ENCODE data around the gene UBXN10. TPM values are rescaled to one million over a fixed set of nuclear protein-coding genes. Genes with fewer than 3 reads are reported as not detected.

UBXN10 gene
- total and polyA plus RNA-seq, 4 donors = 0.50 to 2.3 (median 1.1) TPM

GRCh38 chr1:20172033-20172590 lies 13.8 kb upstream of the UBXN10 start:
- Histone ChIP-seq H3K36me3 (ENCODE audit: control insufficient read depth in 4 of 4, insufficient read depth in 3 of 4, low read depth in 1 of 4, low read length in 3 of 4) (no peaks in the 10 kb centered on the region), H3K27ac (ENCODE audit: low read depth in 1 of 2, low read length in 2 of 2) (no peak overlapping the region), H3K9ac (ENCODE audit: low read depth in 1 of 2, low read length in 2 of 2) (no peak overlapping the region), H3K4me1 (ENCODE audit: control insufficient read depth in 4 of 4, insufficient read depth in 4 of 4, low read length in 3 of 4) (peaks cover 0 to 9% (median 8%) of the 10 kb centered on the region in 4 donors), H3K9me3 (ENCODE audit: control insufficient read depth in 4 of 4, low read length in 3 of 4) (no peaks in the 10 kb centered on the region), H3K4me3 (ENCODE audit: low read depth in 1 of 3, low read length in 3 of 3) (no peak overlapping the region), H3K27me3 (ENCODE audit: control insufficient read depth in 4 of 4, insufficient read depth in 4 of 4, low read length in 3 of 4) (no peaks in the 10 kb centered on the region)
- DNase-seq (ENCODE audit: low spot score) = no peak
- WGBS = 77% methylated on average over 12 of the region's 12 CpGs
- TF ChIP-seq CTCF (IDR thresholded peaks at IDR 0.05; ENCODE audit: low read depth, low read length, missing input control) = no peak
- no peak for TF ChIP-seq ZBTB33 (IDR thresholded peaks at IDR 0.05)

- Histone ChIP-seq H3K9ac (ENCODE audit: low read depth in 1 of 2, low read length in 2 of 2) (no peak overlapping the region), H3K27me3 (ENCODE audit: control insufficient read depth in 4 of 4, insufficient read depth in 4 of 4, low read length in 3 of 4) (no peaks in the 10 kb centered on the region), H3K9me3 (ENCODE audit: control insufficient read depth in 4 of 4, low read length in 3 of 4) (no peaks in the 10 kb centered on the region), H3K27ac (ENCODE audit: low read depth in 1 of 2, low read length in 2 of 2) (no peak overlapping the region), H3K36me3 (ENCODE audit: control insufficient read depth in 4 of 4, insufficient read depth in 3 of 4, low read depth in 1 of 4, low read length in 3 of 4) (no peaks in the 10 kb centered on the region), H3K4me1 (ENCODE audit: control insufficient read depth in 4 of 4, insufficient read depth in 4 of 4, low read length in 3 of 4) (peaks cover 0 to 9% (median 8%) of the 10 kb centered on the region in 4 donors), H3K4me3 (ENCODE audit: low read depth in 1 of 3, low read length in 3 of 3) (no peak overlapping the region)
- no peak for DNase-seq (ENCODE audit: low spot score)
- 67% methylated on average over 9 of the region's 9 CpGs for WGBS
- TF ChIP-seq ATF3 (IDR thresholded peaks at IDR 0.05) (peak; percentile 18), EGR1 (IDR thresholded peaks at IDR 0.05; ENCODE audit: low read depth in 2 of 2) (no peak)
Measured at GRCh38 chr1:20174937-20175666, 10.8 kb upstream of the UBXN10 start.

GRCh38 chr1:20178634-20179370 lies 7.1 kb upstream of the UBXN10 start:
- no peak for TF ChIP-seq HNF4G (IDR thresholded peaks at IDR 0.05)
- TF ChIP-seq SP1 (IDR thresholded peaks at IDR 0.05) = no peak
- no peak for TF ChIP-seq TAF1 (conservative IDR thresholded peaks at IDR 0.05)
- no peak for TF ChIP-seq YY1 (IDR thresholded peaks at IDR 0.05)
- TF ChIP-seq RAD21 (IDR thresholded peaks at IDR 0.05) = no peak
- TF ChIP-seq JUND (IDR thresholded peaks at IDR 0.05) = no peak
- no peak for TF ChIP-seq HNF4A (conservative IDR thresholded peaks at IDR 0.05)
- no peak for TF ChIP-seq FOXA1 (IDR thresholded peaks at IDR 0.05)
- H3K27ac ChIP-seq (ENCODE audit: low read depth in 1 of 2, low read length in 2 of 2) = no peak overlapping the region

More at GRCh38 chr1:20178634-20179370, 7.1 kb upstream of the UBXN10 start:
- Histone ChIP-seq H3K9ac (ENCODE audit: low read depth in 1 of 2, low read length in 2 of 2) (no peak overlapping the region), H3K27me3 (ENCODE audit: control insufficient read depth in 4 of 4, insufficient read depth in 4 of 4, low read length in 3 of 4) (no peaks in the 10 kb centered on the region), H3K9me3 (ENCODE audit: control insufficient read depth in 4 of 4, low read length in 3 of 4) (no peaks in the 10 kb centered on the region), H3K4me1 (ENCODE audit: control insufficient read depth in 4 of 4, insufficient read depth in 4 of 4, low read length in 3 of 4) (peaks cover 0 to 11% (median 8%) of the 10 kb centered on the region in 4 donors), H3K4me3 (ENCODE audit: low read depth in 1 of 3, low read length in 3 of 3) (no peak overlapping the region), H3K36me3 (ENCODE audit: control insufficient read depth in 4 of 4, insufficient read depth in 3 of 4, low read depth in 1 of 4, low read length in 3 of 4) (no peaks in the 10 kb centered on the region)
- 94% methylated on average over 13 of the region's 13 CpGs for WGBS
- DNase-seq (ENCODE audit: low spot score) = no peak

Data from liver (tissue), 9 donors.